NCI-H1417 (cell line): Measurements from ENCODE around the gene FRMD3.
"Not testable (repeated sequence)": the region's sequence is repeated elsewhere in the genome, so short reads cannot be mapped to it uniquely, and the experiment has no call there.

Experiments used
- DNase-seq, 3 experiments: peaks; one replicate each; lab custom pipeline; 2025; lab: John Stamatoyannopoulos, UW

The FRMD3 gene

GRCh38 chr9:83392228-83392627 is 146.0 kb downstream of the FRMD3 start:
- no peak for DNase-seq

DNA sequence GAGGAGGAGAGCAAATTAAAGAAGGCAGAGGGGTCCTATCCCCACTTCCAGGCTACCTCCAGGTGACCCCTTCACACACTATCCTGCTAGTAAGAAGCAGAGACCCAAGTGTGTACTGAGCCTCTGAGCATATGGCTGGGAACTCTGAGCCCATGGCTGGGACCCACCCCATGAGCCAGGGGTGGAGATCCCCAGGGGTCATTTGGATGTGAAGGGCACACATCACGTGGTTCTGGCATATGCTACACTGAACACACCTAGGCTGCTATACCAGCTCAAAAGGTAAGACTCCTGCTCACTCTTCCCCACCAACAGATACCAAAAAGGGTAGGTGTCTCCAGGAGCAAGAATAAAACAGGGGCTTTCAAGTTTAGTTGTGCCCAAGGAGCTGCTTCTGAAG is 149.9 kb downstream of the FRMD3 start:
- DNase-seq = no peak

- DNase-seq = no peak
Measured at GRCh38 chr9:83387401-83388185, 150.6 kb downstream of the FRMD3 start.

- DNase-seq = no peak
Measured at GRCh38 chr9:83385317-83385716, 152.9 kb downstream of the FRMD3 start.

- DNase-seq = peak in 2 of 3 experiments; percentile 71 to 93
Measured at GRCh38 chr9:83384214-83384613, 154.0 kb downstream of the FRMD3 start.

DNA sequence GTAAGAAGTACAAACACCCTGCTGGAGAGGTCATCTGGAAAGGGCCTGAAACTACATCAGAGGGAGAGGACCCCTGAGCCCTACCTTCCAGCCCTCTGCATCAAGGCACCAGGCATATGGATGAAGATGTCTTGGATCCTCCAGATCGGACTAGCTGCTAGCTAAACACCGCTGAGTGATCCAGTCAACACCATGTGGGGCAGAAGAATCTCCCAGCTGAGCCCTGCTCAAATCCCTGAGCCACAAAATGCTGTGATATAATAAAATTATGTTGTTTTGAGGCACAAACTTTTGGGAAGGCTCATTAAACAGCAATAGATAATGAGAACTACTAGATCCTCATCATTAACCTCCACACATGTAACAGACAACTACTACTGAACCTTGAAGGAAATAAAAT is 155.2 kb downstream of the FRMD3 start:
- no peak for DNase-seq

- no peak for DNase-seq
Measured at GRCh38 chr9:83382421-83382820, 155.8 kb downstream of the FRMD3 start.

- peak in 1 of 3 experiments; percentile 15 for DNase-seq
Measured at GRCh38 chr9:83379045-83379444, 159.2 kb downstream of the FRMD3 start.

- no peak for DNase-seq
Measured at GRCh38 chr9:83372957-83373356, 165.2 kb downstream of the FRMD3 start.

DNA sequence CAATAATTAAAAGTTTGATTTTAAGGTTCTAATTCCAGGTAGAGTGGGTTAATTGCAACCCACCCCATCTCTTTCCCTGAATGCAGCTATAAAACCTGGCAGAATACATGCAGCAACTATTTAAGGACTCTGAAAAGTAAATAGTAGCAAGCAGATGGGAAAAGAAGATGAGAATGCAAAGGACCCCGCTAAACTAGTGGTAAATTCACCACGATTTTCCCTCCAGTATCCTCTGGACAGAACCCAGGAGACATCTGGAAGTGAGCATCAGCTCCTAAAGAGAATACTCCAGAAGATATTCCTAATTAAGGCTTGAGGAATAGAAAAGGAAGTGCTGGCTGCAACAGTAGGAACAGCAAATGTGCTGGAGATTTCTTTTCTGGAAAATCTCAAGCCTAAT is 170.9 kb downstream of the FRMD3 start:
- no peak for DNase-seq

DNA sequence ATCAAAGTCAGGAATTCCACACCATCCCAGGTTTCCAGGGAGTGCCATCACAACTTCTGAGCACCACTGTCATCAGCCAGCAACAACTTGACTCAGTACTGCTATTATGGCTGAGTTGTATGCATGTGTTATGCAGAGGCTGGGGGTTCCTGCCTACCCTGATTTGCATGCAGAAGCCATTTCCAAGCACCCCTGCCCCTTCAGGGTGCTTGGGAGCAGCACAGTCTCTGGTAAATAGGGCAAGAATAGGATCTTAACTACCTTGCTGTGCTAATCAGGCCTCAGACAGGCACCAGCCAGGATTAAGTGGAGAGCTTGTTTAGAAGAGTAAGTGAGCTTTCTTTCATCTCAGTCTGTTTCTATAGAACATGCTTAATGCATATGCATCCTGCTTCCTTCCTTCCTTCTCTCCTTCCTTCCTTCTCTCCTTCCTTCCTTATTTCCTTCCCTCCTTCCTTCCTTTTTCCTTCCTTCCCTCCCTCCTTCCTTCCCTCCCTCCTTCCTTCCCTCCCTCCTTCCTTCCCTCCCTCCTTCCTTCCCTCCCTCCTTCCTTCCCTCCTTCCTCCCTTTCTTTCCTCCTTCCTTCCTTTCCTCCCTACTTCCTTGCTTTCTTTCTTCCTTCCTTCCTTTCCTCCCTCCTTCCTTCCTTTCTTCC is 175.7 kb downstream of the FRMD3 start:
- no peak for DNase-seq

- no peak for DNase-seq
Measured at GRCh38 chr9:83359039-83359438, 179.2 kb downstream of the FRMD3 start.

DNA sequence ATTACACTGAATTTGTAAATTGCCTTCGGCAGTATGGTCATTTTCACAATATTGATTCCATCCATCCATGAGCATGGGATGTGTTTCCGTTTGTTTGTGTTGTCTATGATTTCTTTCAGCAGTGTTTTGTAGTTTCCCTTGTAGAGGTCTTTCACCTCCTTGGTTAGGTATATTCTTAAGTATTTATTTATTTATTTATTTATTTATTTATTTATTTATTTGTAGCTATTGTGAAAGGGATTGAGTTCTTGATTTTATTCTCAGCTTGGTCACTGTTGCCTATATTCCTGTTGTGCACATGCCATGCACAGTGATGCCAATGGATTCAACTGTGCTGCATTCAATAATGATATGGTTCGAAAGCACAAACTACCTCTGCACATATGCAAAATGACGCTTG is 179.7 kb downstream of the FRMD3 start:
- DNase-seq = not testable (repeated sequence)

DNA sequence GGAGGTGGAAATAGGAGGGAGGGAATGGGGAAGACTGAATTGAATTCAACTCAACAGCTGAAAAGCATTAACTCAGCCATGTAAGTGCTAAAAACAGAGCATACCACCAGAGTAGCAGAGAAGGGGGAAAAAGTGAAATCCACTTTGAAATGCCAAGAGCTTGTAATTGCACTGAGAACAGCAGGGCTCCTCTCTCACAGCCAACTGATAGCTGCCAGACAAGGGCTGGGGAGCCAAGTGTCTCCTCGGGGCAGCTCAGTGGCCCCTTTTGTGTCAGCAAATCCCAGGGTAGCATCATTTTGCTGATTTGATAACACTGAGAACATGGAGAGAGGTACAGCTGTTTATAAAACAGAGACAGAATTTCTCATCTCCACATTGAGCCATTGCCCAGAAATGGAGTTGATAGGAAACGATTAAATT is 182.5 kb downstream of the FRMD3 start:
- DNase-seq = no peak

DNA sequence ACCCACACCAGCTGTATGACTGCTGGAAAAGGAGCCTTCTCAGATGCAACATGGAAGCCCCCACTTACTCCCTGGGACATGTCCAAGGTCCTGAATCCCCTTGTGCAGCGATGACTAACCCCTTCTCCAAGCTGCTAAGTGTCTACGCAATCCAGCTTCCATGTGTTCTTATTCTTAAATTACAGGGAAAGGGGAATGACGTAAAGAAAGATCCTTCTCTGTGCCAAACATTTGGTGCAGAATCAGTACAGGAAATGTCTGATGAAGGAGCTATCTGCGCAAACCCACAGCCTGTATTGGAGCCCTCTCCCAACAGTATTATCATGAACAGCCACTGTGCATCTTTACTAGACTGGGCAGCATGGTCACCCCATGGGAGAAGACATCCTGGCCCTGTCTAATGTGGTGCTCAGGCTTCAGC is 183.2 kb downstream of the FRMD3 start:
- DNase-seq = no peak

- no peak for DNase-seq
Measured at GRCh38 chr9:83349031-83349430, 189.2 kb downstream of the FRMD3 start.

GRCh38 chr9:83346655-83347420 is 191.4 kb downstream of the FRMD3 start:
- no peak for DNase-seq

- DNase-seq = no peak
Measured at GRCh38 chr9:83343366-83343999, 194.7 kb downstream of the FRMD3 start.

DNA sequence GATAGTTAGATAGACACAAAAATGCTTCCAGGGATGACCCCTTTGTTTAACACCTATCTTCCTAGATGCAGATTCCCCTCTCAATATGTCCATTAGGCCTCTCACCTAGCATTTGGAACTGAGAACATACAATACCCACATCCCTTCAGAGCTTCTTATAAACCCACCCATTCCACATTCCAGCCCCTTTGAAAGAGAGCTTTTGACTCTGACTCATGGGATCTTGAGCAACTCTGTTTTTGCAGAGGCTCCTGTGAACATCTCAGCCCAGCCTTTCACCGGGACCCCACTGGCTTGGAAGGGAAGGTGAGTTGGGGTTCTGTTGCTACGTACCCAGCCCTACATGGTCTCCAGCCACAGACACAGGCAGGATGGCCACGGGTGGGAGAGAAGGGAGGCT is 195.5 kb downstream of the FRMD3 start:
- DNase-seq = no peak

DNA sequence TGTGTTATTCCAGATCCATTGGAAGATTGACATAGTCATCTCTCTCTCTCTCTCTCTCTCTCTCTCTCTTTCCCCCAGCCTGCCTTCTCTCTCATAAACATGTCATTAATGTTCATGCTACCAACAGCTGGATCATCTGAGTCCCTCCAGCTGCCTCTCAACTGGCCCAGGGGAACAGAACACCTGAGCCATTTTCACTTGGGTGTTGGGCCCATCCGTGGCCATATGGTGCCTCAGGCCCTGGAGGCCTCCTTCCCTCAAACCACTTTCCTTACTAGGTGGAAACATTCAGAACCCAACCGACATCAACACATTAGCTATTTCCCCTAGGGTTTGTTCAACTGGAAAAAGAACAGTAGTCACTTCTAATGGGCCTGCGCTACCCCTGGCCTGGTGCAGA is 196.2 kb downstream of the FRMD3 start:
- DNase-seq = no peak

- no peak for DNase-seq
Measured at GRCh38 chr9:83340451-83340850, 197.8 kb downstream of the FRMD3 start.

GRCh38 chr9:83339435-83339834 is 198.8 kb downstream of the FRMD3 start:
- no peak for DNase-seq
